Astrocyte of the spinal cord (primary cell): ENCODE measurements around the gene SFTPD.
A peak's percentile ranks its signal among the peaks of the same experiment; 100 is the strongest.

Source experiments
- DNase-seq: peaks from one replicate; pipeline ENCODE4 v3.0.0; 2011; ENCODE audit warnings: low read depth, low spot score
- H3K4me3 ChIP-seq: 2 replicates; pipeline ENCODE4 v1.5.1; 2011; ENCODE audit warnings: low read depth, mild to moderate bottlenecking, low read length, moderate library complexity
- in situ Hi-C: cut with HindIII; loops from 2 replicates; pipeline ENCODE4 v1.10.0; 2017; ENCODE audit warnings: low sequenced_read_pairs
- TF ChIP-seq, protein P1 (sequence below): IDR thresholded peaks from 2 replicates; pipeline ENCODE4 v1.5.1; 2012; ENCODE audit warnings: low read depth, mild to moderate bottlenecking, low read length, inconsistent platforms

The SFTPD gene

GRCh38 chr10:79932307-79932706 lies 16.6 kb downstream of the SFTPD start:
- no peak overlapping the region for H3K4me3 ChIP-seq
- in situ Hi-C loops: no loop called here
- DNase-seq: no peak
- TF ChIP-seq, protein P1, sequence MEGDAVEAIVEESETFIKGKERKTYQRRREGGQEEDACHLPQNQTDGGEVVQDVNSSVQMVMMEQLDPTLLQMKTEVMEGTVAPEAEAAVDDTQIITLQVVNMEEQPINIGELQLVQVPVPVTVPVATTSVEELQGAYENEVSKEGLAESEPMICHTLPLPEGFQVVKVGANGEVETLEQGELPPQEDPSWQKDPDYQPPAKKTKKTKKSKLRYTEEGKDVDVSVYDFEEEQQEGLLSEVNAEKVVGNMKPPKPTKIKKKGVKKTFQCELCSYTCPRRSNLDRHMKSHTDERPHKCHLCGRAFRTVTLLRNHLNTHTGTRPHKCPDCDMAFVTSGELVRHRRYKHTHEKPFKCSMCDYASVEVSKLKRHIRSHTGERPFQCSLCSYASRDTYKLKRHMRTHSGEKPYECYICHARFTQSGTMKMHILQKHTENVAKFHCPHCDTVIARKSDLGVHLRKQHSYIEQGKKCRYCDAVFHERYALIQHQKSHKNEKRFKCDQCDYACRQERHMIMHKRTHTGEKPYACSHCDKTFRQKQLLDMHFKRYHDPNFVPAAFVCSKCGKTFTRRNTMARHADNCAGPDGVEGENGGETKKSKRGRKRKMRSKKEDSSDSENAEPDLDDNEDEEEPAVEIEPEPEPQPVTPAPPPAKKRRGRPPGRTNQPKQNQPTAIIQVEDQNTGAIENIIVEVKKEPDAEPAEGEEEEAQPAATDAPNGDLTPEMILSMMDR: no peak

DNA sequence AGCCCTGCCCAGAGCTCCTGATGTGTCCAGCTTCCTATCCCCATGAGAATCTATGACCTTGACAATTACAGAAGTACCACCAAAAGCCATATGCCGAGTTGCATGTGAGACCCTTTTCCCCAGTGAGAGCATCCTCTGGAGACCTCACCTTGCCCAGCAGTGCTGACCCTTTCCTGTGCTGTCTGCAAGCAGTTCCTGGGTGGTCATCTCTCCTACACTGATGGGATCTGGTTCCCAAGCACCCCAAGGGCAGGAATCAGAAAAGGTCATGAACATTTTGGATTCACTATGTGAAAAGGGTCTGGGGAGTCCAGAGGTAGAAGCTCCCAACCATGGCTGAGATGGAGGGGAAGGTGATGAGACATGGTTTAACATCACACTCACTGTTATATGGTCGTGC lies 18.2 kb downstream of the SFTPD start:
- H3K4me3 ChIP-seq: no peak overlapping the region
- in situ Hi-C loops: no loop called here
- TF ChIP-seq, protein P1: no peak
- no peak for DNase-seq

DNA sequence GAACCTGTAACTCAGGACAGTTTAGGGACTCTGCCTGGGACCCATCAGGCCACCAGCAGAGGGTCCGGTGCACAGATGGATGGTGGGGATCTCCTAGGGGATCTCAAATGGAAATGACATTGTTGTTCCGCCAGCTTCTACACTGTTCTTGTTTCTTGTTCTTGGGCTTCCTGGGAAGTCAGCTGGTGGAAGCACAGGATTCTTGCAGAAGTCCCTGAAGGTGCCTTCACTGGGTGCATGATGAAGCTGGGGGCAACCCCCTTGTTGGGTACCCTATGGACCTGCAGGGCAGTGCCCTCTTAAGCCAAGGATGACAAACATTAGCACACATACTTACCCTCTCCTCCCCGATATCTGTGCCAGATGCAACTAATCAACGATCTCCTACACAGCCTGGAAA lies 18.6 kb downstream of the SFTPD start:
- in situ Hi-C loops: no loop called here
- DNase-seq: no peak
- H3K4me3 ChIP-seq: no peak overlapping the region
- TF ChIP-seq, protein P1: no peak

DNA sequence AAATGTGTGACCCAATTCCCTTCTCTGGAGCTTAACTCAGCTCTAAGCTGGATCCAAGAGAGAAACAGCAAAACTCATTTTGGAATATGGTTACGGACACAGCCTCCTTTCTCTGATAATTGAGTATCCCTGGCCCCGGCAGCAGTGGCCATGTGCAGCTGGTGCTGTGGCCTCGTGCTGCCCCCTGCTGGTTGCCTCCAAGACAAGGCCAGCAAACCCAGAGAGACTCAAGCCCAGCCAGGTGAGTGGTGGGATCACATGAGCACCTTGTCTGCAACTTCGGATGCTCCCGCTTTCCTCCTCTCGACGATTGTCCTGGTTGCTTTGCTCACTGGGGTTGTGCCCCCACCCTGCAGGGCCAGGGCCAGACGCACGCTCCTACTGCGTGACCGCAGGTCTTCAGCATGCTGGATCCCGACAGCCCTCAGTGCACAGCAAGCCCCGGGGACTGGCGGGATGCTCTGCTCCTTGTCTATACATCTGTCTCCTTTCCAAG lies 19.4 kb downstream of the SFTPD start:
- TF ChIP-seq, protein P1: peak; percentile 87
- in situ Hi-C loops: no loop called here
- peak; percentile 61 for DNase-seq
- no peak overlapping the region for H3K4me3 ChIP-seq

- no peak overlapping the region for H3K4me3 ChIP-seq
- DNase-seq: no peak
- TF ChIP-seq, protein P1: no peak
- in situ Hi-C loops: no loop called here
These were observed 20.8 kb downstream of the SFTPD start for GRCh38 chr10:79928028-79928583.

GRCh38 chr10:79927111-79927828 lies 21.6 kb downstream of the SFTPD start:
- in situ Hi-C loops: no loop called here
- no peak overlapping the region for H3K4me3 ChIP-seq
- TF ChIP-seq, protein P1: no peak
- DNase-seq: no peak
